GM15510 (cell line): ENCODE results near the gene MRTFA.

Experiments used
- POLR2A ChIP-seq: IDR thresholded peaks from 3 replicates; pipeline ENCODE4 v1.6.1; 2011; ENCODE audit warnings: borderline replicate concordance; ENCODE audit not compliant: insufficient read length; ENCODE audit errors: extremely low read depth

Gene MRTFA

GRCh38 chr22:40397396-40397795 lies 239.1 kb downstream of the MRTFA start:
- no peak for TF ChIP-seq POLR2A

GRCh38 chr22:40396882-40397281 lies 239.6 kb downstream of the MRTFA start:
- TF ChIP-seq POLR2A, result no peak

DNA sequence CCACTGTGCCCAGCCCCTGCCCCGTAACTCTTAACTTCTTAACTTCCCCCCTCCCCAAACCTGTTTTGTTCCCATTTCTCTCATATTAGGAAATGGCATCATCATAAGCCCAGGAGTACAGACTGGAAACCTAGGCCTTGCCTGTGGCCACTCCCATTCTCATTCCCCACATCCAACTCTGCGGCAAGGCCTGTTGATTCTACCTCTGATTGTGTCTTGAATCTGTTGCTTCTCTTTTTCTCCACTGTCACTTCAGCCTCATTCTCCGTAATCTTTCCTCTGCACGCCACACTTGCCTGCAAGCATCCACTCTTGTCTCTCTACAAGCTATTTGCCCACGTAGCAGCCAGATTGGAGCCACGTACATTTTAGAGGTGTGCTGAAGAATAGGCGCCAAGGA lies 240.9 kb downstream of the MRTFA start:
- no peak for TF ChIP-seq POLR2A

- TF ChIP-seq POLR2A, result no peak
Observed at GRCh38 chr22:40394607-40395006, 241.9 kb downstream of the MRTFA start.

DNA sequence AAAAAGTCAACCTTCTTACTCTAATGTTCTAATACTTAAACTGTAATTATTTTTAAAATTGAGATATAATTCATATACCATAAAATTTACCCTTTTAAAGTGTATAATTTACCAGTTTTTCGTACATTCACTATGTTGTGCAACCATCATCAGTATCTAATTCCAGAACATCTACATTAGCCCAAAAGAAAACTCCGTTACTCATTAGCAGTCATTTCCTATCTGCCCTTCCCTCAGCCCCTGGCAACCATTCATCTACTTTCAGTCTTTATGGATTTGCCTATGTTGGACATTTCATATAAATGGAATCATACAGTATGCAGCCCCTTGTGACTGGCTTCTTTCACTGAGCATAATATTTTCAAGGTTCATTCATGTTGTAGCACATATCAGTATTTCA lies 243.9 kb downstream of the MRTFA start:
- TF ChIP-seq POLR2A, result no peak

DNA sequence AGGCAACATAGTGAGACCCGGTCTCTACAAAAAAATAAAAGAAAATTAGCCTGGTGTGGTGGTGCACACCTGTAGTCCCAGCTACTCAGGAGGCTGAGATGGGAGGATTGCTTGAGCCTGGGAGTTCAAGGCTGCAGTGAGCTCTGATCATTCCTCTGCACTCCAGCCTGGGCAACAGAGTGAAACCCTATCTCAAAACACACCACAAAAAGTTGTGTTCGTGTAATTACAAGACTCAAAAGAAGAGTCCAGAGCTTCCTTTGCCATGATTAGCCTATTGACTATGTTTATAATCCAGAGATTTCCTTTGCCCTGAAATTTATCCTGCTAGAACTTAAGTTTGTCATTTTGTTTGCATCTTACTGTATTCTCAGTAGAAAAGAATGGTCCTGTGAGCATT lies 245.1 kb downstream of the MRTFA start:
- TF ChIP-seq POLR2A, result no peak

- no peak for TF ChIP-seq POLR2A
Observed at GRCh38 chr22:40388231-40388630, 248.3 kb downstream of the MRTFA start.

- TF ChIP-seq POLR2A, result no peak
Observed at GRCh38 chr22:40387746-40388145, 248.8 kb downstream of the MRTFA start.

DNA sequence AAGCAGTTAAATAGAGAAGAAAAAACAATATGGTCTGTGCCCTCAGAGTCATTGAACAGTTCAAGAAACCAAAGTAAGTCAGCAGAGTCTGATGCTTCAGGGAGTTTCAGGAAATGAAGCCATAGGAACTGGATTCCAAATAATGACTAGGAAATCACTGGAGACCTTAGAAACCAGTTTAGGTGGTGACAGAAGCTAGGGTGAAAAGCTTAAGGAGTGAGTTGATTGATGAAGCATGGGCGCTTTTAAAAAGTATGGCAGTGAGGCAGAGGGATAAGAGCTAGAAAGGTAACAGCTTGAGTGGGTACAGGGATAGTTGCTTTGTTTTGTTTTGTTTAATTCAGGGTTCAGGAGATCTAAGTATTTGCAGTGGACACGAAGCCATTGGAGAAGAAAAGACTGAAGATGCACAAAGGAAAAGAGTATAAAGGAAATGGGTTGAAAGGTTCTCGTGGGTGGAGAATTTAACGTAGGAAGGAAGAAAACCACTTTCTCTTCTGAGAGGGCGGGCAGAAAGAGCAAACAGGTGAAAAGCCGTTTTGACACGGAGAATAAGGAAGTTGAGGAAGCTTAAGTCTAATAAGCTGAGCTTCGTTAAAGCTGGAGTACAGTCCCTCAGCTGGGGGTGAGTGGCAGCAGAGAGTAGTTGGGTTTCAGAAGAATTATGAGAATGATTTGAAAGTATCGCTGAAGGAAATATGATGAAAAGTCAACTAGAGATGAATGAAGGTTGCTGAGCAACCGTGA lies 251.3 kb downstream of the MRTFA start:
- no peak for TF ChIP-seq POLR2A

DNA sequence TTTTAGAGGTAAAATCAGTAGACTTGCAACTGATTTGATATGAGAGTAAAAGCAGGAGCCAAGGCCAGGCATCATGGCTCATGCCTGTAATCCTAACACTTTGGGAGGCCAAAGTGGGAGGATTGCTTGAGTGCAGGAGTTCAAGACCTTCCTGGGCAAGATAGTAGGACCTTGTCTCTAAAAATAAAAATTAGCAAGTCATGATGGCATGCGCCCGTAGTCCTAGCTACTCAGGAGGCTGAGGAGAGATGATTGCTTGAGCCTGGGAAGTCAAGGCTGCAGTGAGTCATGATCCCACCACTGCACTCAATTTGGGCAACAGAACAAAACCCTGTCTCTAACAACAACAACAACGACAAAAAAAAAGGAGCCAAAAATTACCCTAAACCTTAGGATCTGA lies 252.6 kb downstream of the MRTFA start:
- TF ChIP-seq POLR2A, result no peak

DNA sequence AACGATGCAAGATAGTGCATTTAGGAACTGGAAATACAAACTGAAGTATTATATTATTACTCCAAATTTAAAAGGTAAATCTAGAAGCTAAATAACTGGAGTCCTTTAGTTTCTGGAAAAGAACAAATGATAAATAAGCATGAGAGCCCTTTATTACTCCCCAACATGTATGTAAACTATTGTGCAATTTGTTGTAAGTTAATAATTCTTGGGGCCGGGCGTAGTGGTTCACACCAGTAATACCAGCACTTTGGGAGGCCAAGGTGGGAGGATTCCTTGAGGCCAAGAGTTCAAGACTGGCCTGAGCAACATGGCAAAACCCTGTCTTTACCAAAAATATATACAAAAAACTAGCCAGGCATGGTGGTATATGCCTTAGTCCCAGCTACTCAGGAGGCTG lies 255.1 kb downstream of the MRTFA start:
- no peak for TF ChIP-seq POLR2A

- no peak for TF ChIP-seq POLR2A
Observed at GRCh38 chr22:40377931-40378330, 258.6 kb downstream of the MRTFA start.

- TF ChIP-seq POLR2A, result no peak
Observed at GRCh38 chr22:40376149-40376548, 260.4 kb downstream of the MRTFA start.

DNA sequence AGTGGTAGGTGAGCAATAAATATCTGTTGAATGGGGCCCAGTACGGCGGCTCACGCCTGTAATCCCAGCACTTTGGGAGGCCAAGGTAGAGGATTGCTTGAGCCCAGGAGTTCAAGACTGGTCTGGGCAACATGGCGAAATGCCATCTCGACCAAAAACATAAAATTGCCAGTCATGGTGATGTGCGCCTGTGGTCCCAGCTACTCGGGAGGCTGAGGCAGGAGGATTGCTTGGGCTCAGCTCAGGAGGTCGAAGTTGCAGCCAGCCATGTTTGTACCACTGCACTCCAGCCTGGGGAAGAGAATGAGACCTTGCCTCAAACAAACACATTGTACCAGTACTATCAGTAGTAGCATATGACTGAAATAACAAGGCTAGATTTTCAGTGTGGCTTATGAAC lies 262.0 kb downstream of the MRTFA start:
- no peak for TF ChIP-seq POLR2A

DNA sequence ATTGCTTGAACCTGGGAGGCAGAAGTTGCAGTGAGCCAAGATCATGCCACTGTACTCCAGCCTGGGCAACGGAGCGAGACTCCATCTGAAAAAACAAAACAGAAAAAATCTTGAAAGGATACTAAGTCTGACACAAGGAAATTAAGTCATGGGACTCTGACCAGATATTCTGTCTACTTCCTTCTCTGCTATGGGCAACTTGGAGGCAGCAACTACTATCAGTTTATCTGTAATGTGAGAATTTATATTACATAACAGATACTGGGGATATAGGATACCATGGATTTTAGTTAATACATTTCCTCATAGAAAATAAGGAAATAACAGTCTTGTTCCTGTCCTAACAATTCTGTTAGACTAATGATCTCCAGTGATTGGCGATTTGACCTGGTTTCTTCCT lies 267.7 kb downstream of the MRTFA start:
- no peak for TF ChIP-seq POLR2A

GRCh38 chr22:40368016-40368415 lies 268.5 kb downstream of the MRTFA start:
- no peak for TF ChIP-seq POLR2A

- TF ChIP-seq POLR2A, result no peak
Observed at GRCh38 chr22:40367342-40367741, 269.2 kb downstream of the MRTFA start.

DNA sequence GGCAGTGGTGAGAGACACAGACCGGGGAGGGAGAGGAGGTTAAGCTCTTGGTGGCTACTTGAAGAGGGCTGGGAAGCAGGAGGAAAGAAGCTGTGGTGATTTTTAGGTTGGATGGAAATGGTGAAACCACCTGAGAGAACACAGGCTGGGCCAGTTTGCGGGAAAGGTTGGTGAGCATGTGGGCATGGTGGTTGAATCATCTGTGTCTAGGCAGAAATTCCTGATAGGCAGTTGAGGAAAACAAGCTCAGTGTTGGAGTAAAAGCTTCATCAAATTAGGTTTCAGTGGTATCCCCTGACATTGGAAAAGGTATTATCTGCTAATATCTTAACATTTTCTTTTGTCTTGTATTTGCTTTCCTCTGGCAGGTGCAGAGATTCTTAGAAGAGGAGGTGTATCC lies 270.5 kb downstream of the MRTFA start:
- no peak for TF ChIP-seq POLR2A

- no peak for TF ChIP-seq POLR2A
Observed at GRCh38 chr22:40364431-40364830, 272.1 kb downstream of the MRTFA start.
